Hepatocyte (in vitro differentiated cells): ENCODE results near the gene RIPK4. TPM values are rescaled to one million over a fixed set of nuclear protein-coding genes. Genes with fewer than 3 reads are reported as not detected.

Experiments
- DNase-seq: peaks from one replicate; pipeline ENCODE4 v3.0.0-alpha.2; 2016; ENCODE audit warnings: low spot score
- H2AFZ ChIP-seq: fragments of 200-600 bp; sonication (generic); 2 replicates; pipeline ENCODE4 v1.6.0; 2016; ENCODE audit warnings: antibody characterized with exemption, mild to moderate bottlenecking
- H3K27ac ChIP-seq: fragments of 200-600 bp; sonication (generic); 2 replicates; pipeline ENCODE4 v1.5.1; 2016; ENCODE audit warnings: mild to moderate bottlenecking
- H3K27me3 ChIP-seq: fragments of 200-600 bp; sonication (generic); 2 replicates; pipeline ENCODE4 v1.6.1; 2016
- H3K36me3 ChIP-seq: fragments of 200-600 bp; sonication (generic); replicated peaks from 2 replicates; pipeline ENCODE4 v1.5.1; 2016; ENCODE audit warnings: low read depth; ENCODE audit not compliant: insufficient read depth
- H3K4me1 ChIP-seq: fragments of 200-600 bp; sonication (generic); 2 replicates; pipeline ENCODE4 v1.5.1; 2016; ENCODE audit warnings: mild to moderate bottlenecking, moderate library complexity; ENCODE audit not compliant: insufficient read depth
- H3K4me2 ChIP-seq: fragments of 200-600 bp; sonication (generic); 2 replicates; pipeline ENCODE4 v1.6.0; 2016
- H3K4me3 ChIP-seq: fragments of 200-600 bp; sonication (generic); 2 replicates; pipeline ENCODE4 v1.5.1; 2016; ENCODE audit warnings: mild to moderate bottlenecking
- H3K79me2 ChIP-seq: fragments of 200-600 bp; sonication (generic); 2 replicates; pipeline ENCODE4 v1.6.0; 2017; ENCODE audit warnings: mild to moderate bottlenecking
- H3K9me2 ChIP-seq: fragments of 200-600 bp; sonication (generic); replicated peaks from 2 replicates; pipeline ENCODE4 v1.6.0; 2017; ENCODE audit warnings: mild to moderate bottlenecking; ENCODE audit not compliant: insufficient read depth
- H3K9me3 ChIP-seq: fragments of 200-600 bp; sonication (generic); 2 replicates; pipeline ENCODE4 v1.5.1; 2016; ENCODE audit warnings: low read depth, mild to moderate bottlenecking
- H4K20me1 ChIP-seq: fragments of 200-600 bp; sonication (generic); 2 replicates; pipeline ENCODE4 v1.6.0; 2016; ENCODE audit warnings: mild to moderate bottlenecking; ENCODE audit not compliant: insufficient read depth, poor library complexity, severe bottlenecking
- EZH2 ChIP-seq: fragments of 200-600 bp; sonication (generic); IDR thresholded peaks from 2 replicates; pipeline ENCODE4 v1.6.1; 2016; ENCODE audit warnings: antibody characterized with exemption, mild to moderate bottlenecking, borderline replicate concordance
- EZH2phosphoT487 ChIP-seq: fragments of 200-600 bp; sonication (generic); IDR thresholded peaks from one replicate; pipeline ENCODE4 v1.6.1; 2018; ENCODE audit warnings: antibody characterized with exemption, mild to moderate bottlenecking, low read depth, moderate library complexity; ENCODE audit not compliant: unreplicated experiment, severe bottlenecking
- WGBS: methylation state at CpG from one replicate; pipeline ENCODE4 v1.1.6; 2016; ENCODE audit warnings: low lambda C conversion rate; ENCODE audit errors: missing lambda C conversion rate; 5-methylcytosine and 5-hydroxymethylcytosine counted together
- polyA plus RNA-seq: library from polyadenylated mRNA; unstranded; fragments of >200 nt; fragmentation: Nextera tagmentation; extraction: Ambion mirVana; gene quantifications from 2 replicates; pipeline ENCODE4 v1.2.1, GENCODE V29; 2016
- total RNA-seq: library from RNA; depleted of rRNA; stranded (reverse); fragments of >200 nt; gene quantifications from 2 replicates; pipeline ENCODE4 v1.2.3, GENCODE V29; 2014
- TF ChIP-seq, protein P1 (sequence below): fragments of 200-600 bp; sonication (generic); IDR thresholded peaks from 2 replicates; pipeline ENCODE4 v1.5.1; 2016; ENCODE audit warnings: antibody characterized with exemption, mild to moderate bottlenecking; ENCODE audit not compliant: poor library complexity

Gene RIPK4
- total and polyA plus RNA-seq, 2 experiments from 2014 or later = 28.1 to 32.8 TPM

GRCh38 chr21:41776778-41777177 lies 9.9 kb upstream of the RIPK4 start:
- Histone ChIP-seq H3K79me2 (no peaks in the 10 kb centered on the region), H2AFZ (no peak overlapping the region), H4K20me1 (no peaks in the 10 kb centered on the region), H3K27ac (no peak overlapping the region), H3K27me3 (no peaks in the 10 kb centered on the region), H3K9me3 (no peaks in the 10 kb centered on the region), H3K4me1 (peaks cover 12% of the 10 kb centered on the region), H3K36me3 (no peaks in the 10 kb centered on the region), H3K4me3 (no peak overlapping the region), H3K9me2 (no peaks in the 10 kb centered on the region), H3K4me2 (no peak overlapping the region)
- WGBS = 91% methylated on average over 4 of the region's 4 CpGs
- no peak for TF ChIP-seq EZH2phosphoT487
- no peak for TF ChIP-seq EZH2
- TF ChIP-seq, protein P1, sequence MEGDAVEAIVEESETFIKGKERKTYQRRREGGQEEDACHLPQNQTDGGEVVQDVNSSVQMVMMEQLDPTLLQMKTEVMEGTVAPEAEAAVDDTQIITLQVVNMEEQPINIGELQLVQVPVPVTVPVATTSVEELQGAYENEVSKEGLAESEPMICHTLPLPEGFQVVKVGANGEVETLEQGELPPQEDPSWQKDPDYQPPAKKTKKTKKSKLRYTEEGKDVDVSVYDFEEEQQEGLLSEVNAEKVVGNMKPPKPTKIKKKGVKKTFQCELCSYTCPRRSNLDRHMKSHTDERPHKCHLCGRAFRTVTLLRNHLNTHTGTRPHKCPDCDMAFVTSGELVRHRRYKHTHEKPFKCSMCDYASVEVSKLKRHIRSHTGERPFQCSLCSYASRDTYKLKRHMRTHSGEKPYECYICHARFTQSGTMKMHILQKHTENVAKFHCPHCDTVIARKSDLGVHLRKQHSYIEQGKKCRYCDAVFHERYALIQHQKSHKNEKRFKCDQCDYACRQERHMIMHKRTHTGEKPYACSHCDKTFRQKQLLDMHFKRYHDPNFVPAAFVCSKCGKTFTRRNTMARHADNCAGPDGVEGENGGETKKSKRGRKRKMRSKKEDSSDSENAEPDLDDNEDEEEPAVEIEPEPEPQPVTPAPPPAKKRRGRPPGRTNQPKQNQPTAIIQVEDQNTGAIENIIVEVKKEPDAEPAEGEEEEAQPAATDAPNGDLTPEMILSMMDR = no peak
- no peak for DNase-seq

GRCh38 chr21:41775149-41775472 lies 8.3 kb upstream of the RIPK4 start:
- peaks cover 15% of the 10 kb centered on the region for H3K4me1 ChIP-seq
- H3K36me3 ChIP-seq = no peaks in the 10 kb centered on the region
- no peak overlapping the region for H2AFZ ChIP-seq
- no peaks in the 10 kb centered on the region for H3K9me2 ChIP-seq
- no peak overlapping the region for H3K27ac ChIP-seq
- DNase-seq = no peak
- TF ChIP-seq EZH2 = no peak
- no peak for TF ChIP-seq EZH2phosphoT487
- H3K27me3 ChIP-seq = no peaks in the 10 kb centered on the region
- no peaks in the 10 kb centered on the region for H4K20me1 ChIP-seq
- H3K79me2 ChIP-seq = no peaks in the 10 kb centered on the region
- no peaks in the 10 kb centered on the region for H3K9me3 ChIP-seq
- H3K4me2 ChIP-seq = no peak overlapping the region
- H3K4me3 ChIP-seq = no peak overlapping the region
- 51% methylated on average over 3 of the region's 3 CpGs for WGBS

GRCh38 chr21:41774467-41775148 lies 7.8 kb upstream of the RIPK4 start:
- no peaks in the 10 kb centered on the region for H3K36me3 ChIP-seq
- WGBS = 66% methylated on average over 10 of the region's 10 CpGs
- H4K20me1 ChIP-seq = no peaks in the 10 kb centered on the region
- no peaks in the 10 kb centered on the region for H3K9me2 ChIP-seq
- H3K4me2 ChIP-seq = no peak overlapping the region
- no peaks in the 10 kb centered on the region for H3K9me3 ChIP-seq
- no peaks in the 10 kb centered on the region for H3K79me2 ChIP-seq
- no peak for DNase-seq
- no peak overlapping the region for H3K27ac ChIP-seq
- no peak overlapping the region for H3K4me3 ChIP-seq
- peaks cover 15% of the 10 kb centered on the region for H3K4me1 ChIP-seq
- H3K27me3 ChIP-seq = no peaks in the 10 kb centered on the region
- no peak overlapping the region for H2AFZ ChIP-seq
- TF ChIP-seq, protein P1 = no peak
- no peak for TF ChIP-seq EZH2phosphoT487
- TF ChIP-seq EZH2 = no peak

- Histone ChIP-seq H3K36me3 (no peaks in the 10 kb centered on the region), H3K79me2 (no peaks in the 10 kb centered on the region), H3K4me3 (no peak overlapping the region), H3K27me3 (peaks cover under 1% of the 10 kb centered on the region), H3K4me1 (peaks cover 13% of the 10 kb centered on the region), H3K4me2 (no peak overlapping the region), H3K9me3 (no peaks in the 10 kb centered on the region), H3K27ac (no peak overlapping the region), H2AFZ (no peak overlapping the region), H4K20me1 (no peaks in the 10 kb centered on the region), H3K9me2 (no peaks in the 10 kb centered on the region)
- TF ChIP-seq EZH2 (no peak), EZH2phosphoT487 (no peak)
- TF ChIP-seq, protein P1 = no peak
- no peak for DNase-seq
- 62% methylated on average over 16 of the region's 16 CpGs for WGBS
Measured at GRCh38 chr21:41772351-41773080, 5.7 kb upstream of the RIPK4 start.
